Dendritic cell treated with granulocyte-macrophage colony-stimulating factor and Interleukin-4, amounts not matched to agents 40 ng/mL and 50 ng/mL, for 4 days (primary cell): ENCODE results near the gene TTC7B.

Experiments
- H3K27ac Mint-ChIP-seq: one replicate; pipeline ENCODE4 v1.8.0; 2022; ENCODE audit warnings: mild to moderate bottlenecking, mixed read lengths
- H3K27me3 Mint-ChIP-seq: one replicate; pipeline ENCODE4 v1.8.0; 2022; ENCODE audit warnings: mild to moderate bottlenecking, mixed read lengths
- H3K36me3 Mint-ChIP-seq: one replicate; pipeline ENCODE4 v1.8.0; 2022; ENCODE audit warnings: low read depth, mixed read lengths
- H3K4me1 Mint-ChIP-seq: one replicate; pipeline ENCODE4 v1.8.0; 2022; ENCODE audit warnings: low read depth, mixed read lengths
- H3K4me3 Mint-ChIP-seq: one replicate; pipeline ENCODE4 v1.8.0; 2022; ENCODE audit warnings: mild to moderate bottlenecking, moderate library complexity, mixed read lengths
- H3K9me3 Mint-ChIP-seq: one replicate; pipeline ENCODE4 v1.8.0; 2022; ENCODE audit warnings: mixed read lengths
- intact Hi-C: fragments of 100-400 bp; cut with micrococcal nuclease; formaldehyde crosslinking; loops from one replicate; pipeline ENCODE4 v1.15.0; 2022

Gene TTC7B

DNA sequence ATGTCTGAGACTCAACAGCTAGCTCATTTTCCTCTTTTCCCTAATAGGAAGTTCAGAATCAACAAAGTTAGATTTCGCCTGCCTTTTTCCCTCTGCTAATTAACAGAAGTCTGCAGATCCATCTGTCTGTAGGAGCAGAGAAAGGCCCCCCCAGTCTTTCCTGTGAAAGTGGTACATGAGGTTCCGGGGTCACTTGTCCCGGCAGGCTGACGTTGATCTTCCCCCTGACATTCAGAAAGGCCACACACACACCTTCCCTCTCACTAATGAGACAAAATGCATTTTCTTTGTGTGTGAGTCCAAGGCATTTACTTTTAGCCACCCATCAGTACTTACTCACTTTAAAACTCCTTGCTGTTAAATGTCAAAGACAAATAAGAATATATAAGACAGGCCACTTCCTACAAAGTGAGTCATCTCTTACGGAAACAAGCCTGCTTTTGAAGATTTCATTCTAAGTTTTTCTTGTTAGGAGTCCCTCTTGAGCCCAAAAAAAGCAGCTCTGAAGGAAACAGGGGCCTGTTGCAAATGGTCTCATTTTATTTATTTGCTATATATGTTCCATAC lies 138.7 kb downstream of the TTC7B start:
- Mint-ChIP-seq H3K27me3 (no peaks in the 10 kb centered on the region), H3K27ac (peak overlapping the region; percentile 71), H3K4me3 (peak overlapping the region; percentile 40), H3K9me3 (no peaks in the 10 kb centered on the region), H3K4me1 (peaks cover 72% of the 10 kb centered on the region), H3K36me3 (peaks cover 16% of the 10 kb centered on the region)
- intact Hi-C loops, result no loop called here

DNA sequence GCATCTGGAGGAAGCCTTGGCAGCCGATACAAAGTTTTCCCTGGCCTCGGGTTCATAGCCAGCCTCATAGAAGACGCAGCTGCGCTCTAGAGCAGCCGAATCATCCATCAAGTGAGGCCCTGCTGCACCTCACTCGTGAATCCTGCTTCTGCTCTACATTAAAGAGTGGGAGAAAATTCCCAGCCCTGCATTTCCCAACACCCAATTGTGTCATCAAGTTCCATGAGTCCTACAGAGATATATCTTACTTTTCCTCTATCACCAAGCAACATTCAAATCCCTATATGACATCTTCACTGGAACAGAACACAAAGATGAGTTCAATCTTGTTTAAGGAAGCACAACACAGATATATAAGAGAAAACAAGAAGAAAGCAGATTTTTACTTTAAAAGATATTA lies 139.3 kb downstream of the TTC7B start:
- H3K27ac Mint-ChIP-seq, result peak overlapping the region; percentile 71
- no peak overlapping the region for H3K4me3 Mint-ChIP-seq

DNA sequence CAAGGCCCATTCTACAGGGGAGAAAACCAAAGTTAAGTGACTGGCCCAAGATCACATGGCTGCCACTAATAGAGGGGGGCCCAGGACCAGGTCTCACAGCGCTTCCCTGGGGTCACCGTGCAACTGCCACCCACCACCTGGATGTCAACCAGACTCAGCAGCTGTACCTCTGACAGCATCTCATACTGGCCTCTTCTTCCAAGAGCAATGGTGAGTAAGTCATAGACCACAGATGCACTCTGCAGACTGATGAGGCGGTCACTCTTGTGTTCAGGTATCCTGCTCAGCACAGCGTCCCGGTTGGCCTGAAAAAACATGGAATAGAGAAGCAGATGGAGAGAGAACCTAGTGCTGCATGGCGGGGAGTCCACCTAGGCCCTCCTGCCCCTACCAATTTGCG lies 139.9 kb downstream of the TTC7B start:
- intact Hi-C loops, result no loop called here
- Mint-ChIP-seq H3K27me3 (no peaks in the 10 kb centered on the region), H3K27ac (no peak overlapping the region), H3K4me1 (peaks cover 74% of the 10 kb centered on the region), H3K4me3 (no peak overlapping the region), H3K9me3 (no peaks in the 10 kb centered on the region), H3K36me3 (peaks cover 16% of the 10 kb centered on the region)

More for the DNA sequence above, 139.3 kb downstream of the TTC7B start:
- Mint-ChIP-seq H3K27me3 (no peaks in the 10 kb centered on the region), H3K36me3 (peaks cover 16% of the 10 kb centered on the region), H3K4me1 (peaks cover 72% of the 10 kb centered on the region), H3K9me3 (no peaks in the 10 kb centered on the region)
- intact Hi-C loops, result no loop called here

DNA sequence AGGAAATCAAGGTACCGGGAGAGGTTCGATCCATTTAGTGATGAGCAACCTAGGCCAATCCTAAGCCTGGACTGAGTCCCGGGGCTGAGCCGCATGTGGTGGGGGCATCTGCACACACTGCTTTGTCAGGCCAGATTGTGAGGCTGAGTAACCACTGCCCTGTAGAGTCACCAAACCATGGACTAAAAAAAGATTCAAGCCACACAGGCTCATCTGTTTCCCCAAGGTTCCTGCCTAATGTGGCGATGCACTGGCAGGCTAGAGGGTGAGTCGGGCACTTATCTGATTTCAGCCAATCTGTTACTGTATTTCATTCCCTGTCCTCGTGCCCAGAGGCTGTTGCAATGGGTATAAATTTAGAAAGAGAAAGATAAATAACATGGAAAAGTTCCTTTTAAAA lies 140.8 kb downstream of the TTC7B start:
- Mint-ChIP-seq H3K9me3 (peaks cover under 1% of the 10 kb centered on the region), H3K36me3 (peaks cover 16% of the 10 kb centered on the region), H3K4me3 (no peak overlapping the region), H3K4me1 (peaks cover 84% of the 10 kb centered on the region), H3K27ac (no peak overlapping the region), H3K27me3 (no peaks in the 10 kb centered on the region)
- intact Hi-C loops, result no loop called here

DNA sequence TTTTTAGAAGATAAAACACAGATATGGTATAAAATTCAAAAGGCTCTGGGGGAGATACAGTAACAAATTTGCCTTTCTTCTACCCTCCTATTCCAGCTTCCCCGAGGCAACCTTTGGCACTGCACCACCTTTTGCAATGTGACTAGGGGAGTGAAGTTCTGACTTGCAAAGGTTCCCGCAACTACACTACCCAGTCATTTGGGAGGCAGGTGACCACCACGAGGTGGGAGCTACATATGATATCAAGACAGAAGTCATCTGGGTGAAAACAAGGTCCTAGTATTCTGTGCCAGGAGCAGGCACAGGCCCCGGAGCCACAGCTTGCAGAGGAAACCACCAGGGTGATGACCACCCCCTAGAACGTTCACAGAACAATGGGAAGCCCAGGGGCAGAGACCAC lies 141.5 kb downstream of the TTC7B start:
- no peak overlapping the region for H3K27ac Mint-ChIP-seq
- intact Hi-C loops, result no loop called here

DNA sequence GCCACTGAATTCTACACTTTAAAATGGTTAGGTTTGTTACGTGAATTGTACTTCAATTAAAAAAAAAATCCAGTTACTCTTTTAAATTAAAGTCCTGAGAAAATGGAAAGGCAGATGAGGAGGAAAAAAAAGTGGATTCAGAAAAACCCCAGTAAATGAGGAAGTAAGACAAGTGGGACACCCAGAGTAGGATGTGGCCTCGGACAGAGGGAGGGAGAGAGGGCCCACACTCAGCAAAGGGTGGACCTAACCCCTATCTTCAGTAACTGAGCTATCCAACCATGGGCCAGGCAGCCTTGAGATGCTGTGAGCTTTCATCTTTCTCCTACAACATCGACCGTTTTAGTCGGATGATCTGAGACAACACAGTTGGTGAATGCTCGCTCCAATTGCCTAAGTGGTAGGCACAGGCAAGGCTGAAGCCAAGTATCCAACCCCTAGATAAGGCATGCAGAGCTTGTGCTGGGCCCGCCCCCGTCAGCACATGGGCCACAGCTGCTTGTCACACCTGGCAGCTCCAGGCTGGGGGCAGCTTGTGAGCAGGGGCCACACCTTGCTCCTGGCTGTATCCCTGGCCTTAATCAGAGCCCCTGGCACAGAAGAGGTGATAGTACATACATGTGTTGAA lies 142.1 kb downstream of the TTC7B start:
- H3K36me3 Mint-ChIP-seq, result peaks cover 25% of the 10 kb centered on the region
- H3K4me1 Mint-ChIP-seq, result peaks cover 92% of the 10 kb centered on the region
- H3K27me3 Mint-ChIP-seq, result no peaks in the 10 kb centered on the region
- intact Hi-C loops, result no loop called here
- H3K4me3 Mint-ChIP-seq, result no peak overlapping the region
- no peak overlapping the region for H3K27ac Mint-ChIP-seq
- H3K9me3 Mint-ChIP-seq, result peaks cover 11% of the 10 kb centered on the region

More for the DNA sequence above, 141.5 kb downstream of the TTC7B start:
- peaks cover 90% of the 10 kb centered on the region for H3K4me1 Mint-ChIP-seq
- no peaks in the 10 kb centered on the region for H3K27me3 Mint-ChIP-seq
- H3K36me3 Mint-ChIP-seq, result peaks cover 22% of the 10 kb centered on the region
- H3K4me3 Mint-ChIP-seq, result no peak overlapping the region
- H3K9me3 Mint-ChIP-seq, result peaks cover 7% of the 10 kb centered on the region

DNA sequence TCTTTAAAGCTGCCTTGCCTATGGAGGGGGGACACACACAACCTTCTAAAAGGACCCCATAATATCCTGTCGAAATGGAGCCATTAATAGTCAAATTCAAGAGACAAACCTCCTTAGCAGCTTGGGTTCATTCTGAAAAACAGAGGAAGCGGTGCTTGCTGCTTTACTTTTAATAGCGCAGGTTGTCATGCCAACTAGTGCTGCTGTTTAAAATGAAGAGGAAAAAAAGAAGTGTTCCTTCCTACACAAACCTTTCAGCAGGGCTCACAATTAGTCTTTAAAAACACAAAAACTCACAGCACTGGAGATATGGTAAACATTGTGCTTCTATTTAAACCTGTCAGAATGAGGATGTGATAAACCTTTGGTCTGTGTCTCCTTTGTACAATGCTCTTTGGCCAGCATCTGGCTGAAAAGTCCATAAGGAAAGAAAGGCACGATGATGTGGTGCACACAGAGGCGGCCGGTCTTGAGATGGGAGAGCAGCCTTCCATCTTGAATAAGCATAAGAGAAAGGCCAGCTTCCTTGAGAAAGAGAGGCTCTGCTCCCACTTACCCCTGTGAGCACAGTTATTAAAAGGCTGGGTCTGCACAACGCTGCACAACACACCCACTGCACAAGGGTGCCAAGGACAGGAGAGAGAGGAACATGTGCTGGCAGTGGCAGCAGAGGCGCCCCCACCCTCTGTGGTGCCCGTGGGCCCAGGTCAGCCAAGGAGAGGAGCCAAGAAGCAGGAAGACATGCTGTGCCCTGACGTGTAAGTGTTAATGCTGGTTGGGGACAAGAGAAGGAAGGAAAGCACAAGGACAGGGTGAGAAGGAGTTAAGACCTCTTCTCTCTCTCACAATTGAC lies 144.6 kb downstream of the TTC7B start:
- peaks cover 29% of the 10 kb centered on the region for H3K36me3 Mint-ChIP-seq
- no peak overlapping the region for H3K4me3 Mint-ChIP-seq
- peak overlapping the region; percentile 35 for H3K27ac Mint-ChIP-seq
- peaks cover 84% of the 10 kb centered on the region for H3K4me1 Mint-ChIP-seq
- H3K9me3 Mint-ChIP-seq, result peaks cover 11% of the 10 kb centered on the region
- intact Hi-C loops, result no loop called here
- H3K27me3 Mint-ChIP-seq, result no peaks in the 10 kb centered on the region

DNA sequence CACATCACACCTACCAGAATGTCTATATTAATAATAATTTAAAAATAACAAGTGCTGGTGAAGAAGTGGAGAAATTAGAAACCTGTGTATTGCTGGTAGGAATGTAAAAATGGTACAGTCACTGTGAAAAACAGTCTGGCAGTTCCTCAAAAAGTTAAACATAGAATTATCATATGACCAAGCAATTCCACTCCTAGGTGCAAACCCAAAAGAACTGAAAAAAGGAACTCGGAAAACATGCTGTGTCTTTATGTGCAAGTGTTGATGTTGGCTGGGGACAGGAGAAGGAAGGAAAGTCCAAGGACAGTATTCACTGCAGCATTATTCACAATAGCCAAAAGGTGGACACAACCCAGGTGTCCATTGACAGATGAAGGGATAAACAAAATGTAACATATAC lies 146.5 kb downstream of the TTC7B start:
- Mint-ChIP-seq H3K4me1 (peaks cover 72% of the 10 kb centered on the region), H3K4me3 (no peak overlapping the region), H3K9me3 (peaks cover 11% of the 10 kb centered on the region), H3K27ac (no peak overlapping the region), H3K27me3 (no peaks in the 10 kb centered on the region), H3K36me3 (peaks cover 17% of the 10 kb centered on the region)
- intact Hi-C loops, result no loop called here

DNA sequence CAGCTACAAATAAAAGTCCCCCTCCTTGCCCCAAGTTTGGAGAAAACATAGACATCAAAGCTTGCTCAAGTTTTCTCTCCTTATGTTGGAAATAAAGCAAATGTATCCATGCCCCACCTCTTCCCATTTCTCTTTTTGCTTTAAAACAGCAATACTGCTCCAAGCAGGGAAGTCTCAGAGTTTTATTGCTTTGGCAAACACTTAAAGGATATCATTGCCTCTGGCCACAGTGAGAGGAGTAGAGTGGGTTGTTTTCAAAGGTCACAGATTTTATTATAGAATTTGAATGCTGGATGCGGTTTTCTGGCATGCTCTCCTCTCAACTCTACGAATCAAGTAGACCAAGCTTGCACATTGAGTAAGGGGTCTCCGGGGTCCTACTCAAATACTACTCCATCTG lies 149.7 kb downstream of the TTC7B start:
- intact Hi-C loops, result no loop called here
- no peak overlapping the region for H3K27ac Mint-ChIP-seq
- H3K4me1 Mint-ChIP-seq, result peaks cover 46% of the 10 kb centered on the region
- H3K9me3 Mint-ChIP-seq, result peaks cover 11% of the 10 kb centered on the region
- peaks cover 2% of the 10 kb centered on the region for H3K27me3 Mint-ChIP-seq
- peaks cover 13% of the 10 kb centered on the region for H3K36me3 Mint-ChIP-seq
- H3K4me3 Mint-ChIP-seq, result no peak overlapping the region

DNA sequence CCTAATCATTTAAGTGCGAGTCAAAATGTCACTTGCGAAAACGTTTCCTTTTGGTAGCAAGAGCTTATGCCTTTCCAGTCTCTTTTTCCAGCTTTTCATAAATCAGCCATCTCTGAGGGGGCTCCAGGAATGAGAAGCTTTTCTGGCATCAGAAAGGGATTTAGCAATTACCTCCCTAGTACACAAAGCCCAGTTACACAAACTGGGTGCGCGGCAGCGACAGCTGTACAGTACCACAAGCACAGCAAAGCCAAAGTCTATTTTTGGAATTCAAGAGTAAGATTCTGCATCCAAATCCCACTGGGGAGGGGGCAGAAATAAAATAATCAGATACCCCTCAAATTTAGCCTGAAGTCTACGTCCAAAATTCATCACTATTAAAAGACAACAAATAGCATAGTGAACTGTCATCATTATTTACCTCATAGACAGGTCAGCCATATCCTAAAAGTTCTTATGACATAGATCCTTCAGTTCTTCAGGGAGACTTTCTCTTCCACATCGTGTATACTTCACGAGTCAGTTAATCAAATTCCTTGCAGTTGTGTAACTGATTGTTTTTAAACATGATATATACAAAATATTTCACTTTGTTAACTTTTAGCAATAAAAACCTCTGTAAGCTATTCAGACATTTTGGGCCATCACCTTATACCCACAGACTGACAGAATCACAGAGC lies 150.8 kb downstream of the TTC7B start:
- Mint-ChIP-seq H3K27me3 (peaks cover 2% of the 10 kb centered on the region), H3K36me3 (peaks cover 13% of the 10 kb centered on the region), H3K4me1 (peaks cover 46% of the 10 kb centered on the region), H3K4me3 (no peak overlapping the region), H3K9me3 (peaks cover 11% of the 10 kb centered on the region), H3K27ac (no peak overlapping the region)
- intact Hi-C loops, result no loop called here

DNA sequence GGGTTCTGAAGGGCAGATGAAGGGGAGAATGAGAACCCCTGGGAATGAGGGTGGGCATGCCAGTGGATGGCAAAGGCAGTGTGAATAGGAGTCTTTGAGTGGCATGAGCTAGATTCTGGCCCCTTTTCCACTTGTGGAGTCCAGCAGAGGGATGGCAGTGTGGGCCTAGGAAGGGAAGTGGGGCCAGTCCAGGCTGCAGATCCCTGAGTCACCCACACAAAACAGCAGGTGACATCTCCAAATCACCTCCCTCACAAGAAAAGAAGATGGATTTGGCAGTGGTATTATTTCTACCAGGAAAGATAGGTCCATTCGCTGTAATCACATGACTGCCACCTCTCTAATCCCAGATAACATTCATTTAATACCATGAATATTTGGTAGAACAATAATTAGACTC lies 151.3 kb downstream of the TTC7B start:
- peaks cover 10% of the 10 kb centered on the region for H3K36me3 Mint-ChIP-seq
- intact Hi-C loops, result no loop called here
- peaks cover 3% of the 10 kb centered on the region for H3K27me3 Mint-ChIP-seq
- H3K4me3 Mint-ChIP-seq, result no peak overlapping the region
- peaks cover 6% of the 10 kb centered on the region for H3K9me3 Mint-ChIP-seq
- peaks cover 45% of the 10 kb centered on the region for H3K4me1 Mint-ChIP-seq
- H3K27ac Mint-ChIP-seq, result no peak overlapping the region

DNA sequence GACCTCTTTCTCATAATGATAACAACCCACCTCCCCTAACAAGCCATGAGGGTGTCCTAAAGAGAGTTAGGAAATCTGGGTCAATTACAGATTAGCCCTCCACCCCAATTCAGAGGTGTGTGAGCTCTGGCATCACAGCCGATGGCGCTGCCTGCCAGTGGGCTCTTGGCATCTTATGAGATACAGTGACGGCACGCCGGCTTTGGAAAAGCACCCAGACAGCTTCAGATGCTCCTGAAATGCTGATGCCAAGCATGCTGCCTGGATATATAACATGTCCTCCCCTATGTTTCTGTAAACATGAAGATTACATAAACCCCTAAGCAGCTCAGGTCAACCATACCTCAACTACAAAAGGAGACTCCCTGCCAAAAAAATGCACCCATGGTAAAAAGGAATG lies 152.6 kb downstream of the TTC7B start:
- intact Hi-C loops, result no loop called here
- H3K4me1 Mint-ChIP-seq, result peaks cover 50% of the 10 kb centered on the region
- H3K9me3 Mint-ChIP-seq, result no peaks in the 10 kb centered on the region
- no peak overlapping the region for H3K4me3 Mint-ChIP-seq
- peaks cover 10% of the 10 kb centered on the region for H3K36me3 Mint-ChIP-seq
- H3K27ac Mint-ChIP-seq, result no peak overlapping the region
- peaks cover 6% of the 10 kb centered on the region for H3K27me3 Mint-ChIP-seq

DNA sequence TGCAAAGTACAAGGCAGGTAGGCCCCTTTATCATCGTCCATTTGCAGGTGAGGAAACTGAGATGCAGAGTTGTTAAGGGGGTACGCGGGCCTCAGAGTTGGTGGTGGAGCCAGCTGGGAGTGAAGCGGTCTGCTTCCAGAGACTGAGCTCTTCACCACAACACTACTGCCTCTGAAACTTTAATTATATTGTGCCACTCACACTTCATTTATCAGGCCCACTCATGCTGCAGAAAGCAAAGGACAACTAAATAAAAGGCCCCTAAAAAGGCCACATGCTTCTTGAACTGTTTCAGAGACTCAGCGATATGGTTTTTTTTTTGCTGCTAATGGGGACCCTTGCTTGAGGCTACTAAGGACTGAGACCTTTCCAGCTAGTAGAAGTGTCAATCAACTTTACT lies 153.1 kb downstream of the TTC7B start:
- H3K9me3 Mint-ChIP-seq, result no peaks in the 10 kb centered on the region
- H3K4me1 Mint-ChIP-seq, result peaks cover 55% of the 10 kb centered on the region
- intact Hi-C loops, result no loop called here
- H3K36me3 Mint-ChIP-seq, result peaks cover 10% of the 10 kb centered on the region
- no peak overlapping the region for H3K27ac Mint-ChIP-seq
- H3K4me3 Mint-ChIP-seq, result no peak overlapping the region
- peaks cover 6% of the 10 kb centered on the region for H3K27me3 Mint-ChIP-seq

DNA sequence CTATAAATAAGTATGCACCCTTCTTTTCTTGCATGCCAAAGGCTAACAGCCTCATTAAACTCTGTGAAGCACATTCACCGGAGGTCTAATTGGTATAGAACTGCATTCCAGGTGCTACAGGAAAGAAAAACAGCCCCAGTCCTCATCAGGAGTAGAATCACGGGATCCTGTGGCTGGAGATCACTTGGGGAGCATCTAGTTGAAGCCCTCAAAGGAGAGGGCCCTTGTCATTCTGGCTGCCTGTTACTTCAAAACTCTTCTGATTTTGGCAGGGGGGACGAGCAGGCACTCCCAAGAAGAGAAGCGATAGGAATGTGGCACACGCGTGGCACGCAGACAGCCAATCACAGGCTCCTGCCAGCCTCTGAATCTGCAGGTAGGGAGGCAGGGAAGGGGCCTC lies 154.4 kb downstream of the TTC7B start:
- Mint-ChIP-seq H3K27ac (no peak overlapping the region), H3K36me3 (peaks cover 12% of the 10 kb centered on the region), H3K4me1 (peaks cover 44% of the 10 kb centered on the region), H3K4me3 (no peak overlapping the region), H3K27me3 (peaks cover 8% of the 10 kb centered on the region), H3K9me3 (no peaks in the 10 kb centered on the region)
- intact Hi-C loops, result no loop called here
